NAMALWA (cell line): Measurements from ENCODE around the gene NPFF.

Experiments used
- DNase-seq: peaks from one replicate; pipeline ENCODE4 v3.0.0-alpha.2; 2015; ENCODE audit warnings: low spot score

The NPFF gene

GRCh38 chr12:53513712-53514410 is 6.6 kb upstream of the NPFF start:
- DNase-seq = no peak

GRCh38 chr12:53510181-53510812 is 3.0 kb upstream of the NPFF start:
- no peak for DNase-seq

- DNase-seq = peak; percentile 92
Observed at GRCh38 chr12:53508534-53509170, 1.4 kb upstream of the NPFF start.

- DNase-seq = no peak
Observed at GRCh38 chr12:53507603-53507885, 260 bp upstream of the NPFF start.

GRCh38 chr12:53506450-53506785 is 866 bp downstream of the NPFF start:
- DNase-seq = no peak

GRCh38 chr12:53505555-53506449 is 1.5 kb downstream of the NPFF start:
- no peak for DNase-seq

- no peak for DNase-seq
Observed at GRCh38 chr12:53505086-53505485, 2.2 kb downstream of the NPFF start.

- no peak for DNase-seq
Observed at GRCh38 chr12:53504004-53504920, 3.0 kb downstream of the NPFF start.

- no peak for DNase-seq
Observed at GRCh38 chr12:53502983-53503728, 4.1 kb downstream of the NPFF start.

GRCh38 chr12:53502331-53502730 is 5.0 kb downstream of the NPFF start:
- no peak for DNase-seq

- no peak for DNase-seq
Observed at GRCh38 chr12:53501615-53502181, 5.6 kb downstream of the NPFF start.

- peak; percentile 99 for DNase-seq
Observed at GRCh38 chr12:53500776-53501614, 6.3 kb downstream of the NPFF start, which contains the start of gene TARBP2. TSS of gene TARBP2 (plus strand) at chr12:53501283. CDS start at chr12:53501409, 126 bp downstream.

GRCh38 chr12:53500142-53500775 is 7.0 kb downstream of the NPFF start:
- peak; percentile 63 for DNase-seq

- peak; percentile 61 for DNase-seq
Observed at GRCh38 chr12:53499266-53500141, 7.8 kb downstream of the NPFF start, which contains the start of gene MAP3K12. TSS of gene MAP3K12 (minus strand) at chr12:53499458. CDS start at chr12:53487391, 12,067 bp downstream.

- no peak for DNase-seq
Observed at GRCh38 chr12:53498235-53498630, 9.1 kb downstream of the NPFF start.

- no peak for DNase-seq
Observed at GRCh38 chr12:53497461-53497860, 9.8 kb downstream of the NPFF start.

- no peak for DNase-seq
Observed at GRCh38 chr12:53496752-53497032, 10.6 kb downstream of the NPFF start.
